ENCODE data around the gene TMEM178B. TPM values are rescaled to one million over a fixed set of nuclear protein-coding genes. Genes with fewer than 3 reads are reported as not detected.
A peak's percentile ranks its signal among the peaks of the same experiment; 100 is the strongest.

Gene TMEM178B
- total and polyA plus RNA-seq, 2 of the 13 experiments (the other 11 are each of a cell fraction or from before 2014, with no cell fraction given): 0.01 to 0.02 TPM

DNA sequence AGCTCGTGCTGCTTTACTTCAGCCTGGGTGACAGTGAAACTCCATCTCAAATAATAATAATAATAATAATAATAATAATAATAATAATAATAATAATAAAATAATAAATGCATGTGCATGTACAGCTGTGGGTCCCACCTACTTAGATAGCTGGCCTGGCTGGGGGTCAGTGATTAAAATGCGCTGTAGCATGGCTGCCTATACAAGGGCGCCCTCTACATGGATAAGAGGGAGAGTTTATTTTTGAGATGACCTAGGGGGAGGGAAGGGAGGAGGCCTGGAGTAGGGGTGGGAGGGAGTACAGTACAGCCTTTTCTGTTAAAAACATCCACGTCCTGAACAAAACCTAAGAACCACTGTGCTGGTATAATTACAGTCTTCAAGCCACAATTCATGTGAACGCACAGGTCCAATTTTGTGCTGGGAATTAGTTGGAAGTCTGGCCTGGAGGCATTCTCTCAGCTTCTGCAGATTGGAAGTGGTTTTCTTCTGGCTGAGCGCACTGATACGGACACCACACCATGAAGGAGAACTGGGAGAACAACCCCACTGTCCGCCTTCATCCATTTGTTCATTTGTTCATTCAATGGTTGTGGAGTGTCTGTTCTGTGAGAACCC is 146.5 kb downstream of the TMEM178B start (continued):
- no peak for TF ChIP-seq ZMYM4 (CRISPR knock-in tag; IDR thresholded peaks at IDR 0.05)

GRCh38 chr7:141221007-141221612 is 147.2 kb downstream of the TMEM178B start:
- no peaks in the 10 kb centered on the region for H3K4me1 ChIP-seq (ENCODE audit: insufficient read depth, low read length)
- no peak overlapping the region for H2AFZ ChIP-seq (ENCODE audit: low read length)
- intact Hi-C loops (cut with micrococcal nuclease; ENCODE audit: unreplicated experiment): no loop called here
- no TSS peak for BruUV-seq (replicated peaks)
- H3K9me3 ChIP-seq (ENCODE audit: low read length): no peaks in the 10 kb centered on the region
- in situ Hi-C loops (cut with HindIII; ENCODE audit: extremely low pct_ligation_motif_present, low pct_unique_long_range_greater_than_20kb): no loop called here
- H3K4me2 ChIP-seq (ENCODE audit: low read depth, low read length): no peak overlapping the region
- no peak overlapping the region for H3K27ac ChIP-seq (ENCODE audit: extremely low read length, insufficient read depth, low read length)
- H3K79me2 ChIP-seq (ENCODE audit: insufficient read depth, low read length): no peaks in the 10 kb centered on the region
- H3K36me3 ChIP-seq (replicated peaks in 1 of 2; ENCODE audit: control insufficient read depth in 1 of 2, insufficient read depth in 2 of 2, low read length in 2 of 2): no peaks in the 10 kb centered on the region
- DNase-seq (ENCODE audit: low spot score): no peak
- no peak for ATAC-seq
- H3K27me3 ChIP-seq (ENCODE audit: control insufficient read depth in 1 of 2, insufficient read depth in 2 of 2, low read length in 2 of 2): peaks cover 0 to 2% of the 10 kb centered on the region in 2 experiments; a peak in 1 of 5 replicates
- 9% methylated on average over 2 of the region's 2 CpGs for WGBS (ENCODE audit: low lambda C conversion rate)
- ChIA-PET POLR2A (no interaction called here), CTCF (ENCODE audit: low intra/inter-chr PET ratio, low total read pairs) (no interaction called here)
- H3K4me3 ChIP-seq (replicated peaks in 1 of 3; ENCODE audit: insufficient read depth in 1 of 3, low read depth in 2 of 3, low read length in 3 of 3): no peak overlapping the region
- H3K9ac ChIP-seq (ENCODE audit: insufficient read depth, low read depth, low read length): no peak overlapping the region
- no peaks in the 10 kb centered on the region for H4K20me1 ChIP-seq (ENCODE audit: insufficient read depth, low read length)
- no peak for FAIRE-seq
- TF ChIP-seq TAF1 (CRISPR knock-in tag; IDR thresholded peaks at IDR 0.05): no peak
- TF ChIP-seq SUZ12 (IDR thresholded peaks at IDR 0.05; ENCODE audit: low read depth, low read length): no peak
- peak; percentile 94 for TF ChIP-seq MIER2 (CRISPR knock-in tag; IDR thresholded peaks at IDR 0.05)
- TF ChIP-seq, protein P1, sequence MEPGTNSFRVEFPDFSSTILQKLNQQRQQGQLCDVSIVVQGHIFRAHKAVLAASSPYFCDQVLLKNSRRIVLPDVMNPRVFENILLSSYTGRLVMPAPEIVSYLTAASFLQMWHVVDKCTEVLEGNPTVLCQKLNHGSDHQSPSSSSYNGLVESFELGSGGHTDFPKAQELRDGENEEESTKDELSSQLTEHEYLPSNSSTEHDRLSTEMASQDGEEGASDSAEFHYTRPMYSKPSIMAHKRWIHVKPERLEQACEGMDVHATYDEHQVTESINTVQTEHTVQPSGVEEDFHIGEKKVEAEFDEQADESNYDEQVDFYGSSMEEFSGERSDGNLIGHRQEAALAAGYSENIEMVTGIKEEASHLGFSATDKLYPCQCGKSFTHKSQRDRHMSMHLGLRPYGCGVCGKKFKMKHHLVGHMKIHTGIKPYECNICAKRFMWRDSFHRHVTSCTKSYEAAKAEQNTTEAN (CRISPR knock-in tag; conservative IDR thresholded peaks at IDR 0.05): no peak
- no peak for TF ChIP-seq ZMAT5 (CRISPR knock-in tag; IDR thresholded peaks at IDR 0.05; ENCODE audit: borderline replicate concordance, low read depth)
- no peak for TF ChIP-seq ZNF503 (CRISPR knock-in tag; IDR thresholded peaks at IDR 0.05)
- no peak for TF ChIP-seq TEAD2 (CRISPR knock-in tag; IDR thresholded peaks at IDR 0.05)
- no peak for TF ChIP-seq SYNCRIP (IDR thresholded peaks at IDR 0.05; ENCODE audit: insufficient read depth, low read depth, low read length)
- TF ChIP-seq ZNF773 (CRISPR knock-in tag; IDR thresholded peaks at IDR 0.05; ENCODE audit: borderline replicate concordance): no peak
- TF ChIP-seq RXRA (CRISPR knock-in tag; IDR thresholded peaks at IDR 0.05): no peak
- no peak for TF ChIP-seq PRPF4 (IDR thresholded peaks at IDR 0.05; ENCODE audit: low read depth, low read length, poor library complexity, severe bottlenecking)
- TF ChIP-seq ELF1 (CRISPR knock-in tag; IDR thresholded peaks at IDR 0.05): no peak
- no peak for TF ChIP-seq NFIC (IDR thresholded peaks at IDR 0.05; ENCODE audit: low read length)
- no peak for TF ChIP-seq HMGXB4 (CRISPR knock-in tag; IDR thresholded peaks at IDR 0.05; ENCODE audit: borderline replicate concordance in 1 of 2, low read depth in 1 of 2)
- TF ChIP-seq TFAP4 (IDR thresholded peaks at IDR 0.05; ENCODE audit: borderline replicate concordance, low read depth): no peak
- TF ChIP-seq ZNF570 (CRISPR knock-in tag; IDR thresholded peaks at IDR 0.05; ENCODE audit: borderline replicate concordance): no peak

All from HepG2 (cell line).